Measurements from ENCODE around the gene C1S. TPM values are rescaled to one million over a fixed set of nuclear protein-coding genes. Genes with fewer than 3 reads are reported as not detected.

C1S gene
- total RNA-seq, 1 experiment from 2014 or later = 4.1 TPM

DNA sequence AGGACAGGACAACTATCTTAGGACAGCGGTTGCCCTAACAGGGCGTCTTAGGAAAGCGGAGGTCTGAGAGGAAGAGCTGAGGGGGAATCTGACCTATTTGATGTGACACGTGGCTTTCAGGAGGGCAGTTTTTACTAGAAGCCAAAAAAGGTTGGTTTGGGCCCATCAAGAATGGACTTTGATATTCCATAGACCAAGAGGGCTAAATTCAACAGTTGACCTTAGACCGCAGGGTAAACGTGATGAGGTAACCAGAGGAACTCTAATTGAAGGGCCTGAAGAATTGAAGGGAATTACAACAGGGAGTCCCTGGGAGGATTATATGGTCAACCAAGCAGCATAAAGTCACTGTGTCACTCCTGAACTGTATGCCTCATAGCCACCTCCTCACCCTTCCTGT is 11.5 kb downstream of the C1S start:
- no peak for DNase-seq (ENCODE audit: low spot score)
- in situ Hi-C loops (cut with HindIII; ENCODE audit: low sequenced_read_pairs) = no loop called here

- in situ Hi-C loops (cut with HindIII; ENCODE audit: low sequenced_read_pairs) = no loop called here
Measured at GRCh38 chr12:7072554-7072953, 12.0 kb downstream of the C1S start.

GRCh38 chr12:7073946-7074345 is 13.4 kb downstream of the C1S start:
- in situ Hi-C loops (cut with HindIII; ENCODE audit: low sequenced_read_pairs) = no loop called here
- no peak for DNase-seq (ENCODE audit: low spot score)

More at GRCh38 chr12:7072554-7072953, 12.0 kb downstream of the C1S start:
- DNase-seq (ENCODE audit: low spot score) = no peak

DNA sequence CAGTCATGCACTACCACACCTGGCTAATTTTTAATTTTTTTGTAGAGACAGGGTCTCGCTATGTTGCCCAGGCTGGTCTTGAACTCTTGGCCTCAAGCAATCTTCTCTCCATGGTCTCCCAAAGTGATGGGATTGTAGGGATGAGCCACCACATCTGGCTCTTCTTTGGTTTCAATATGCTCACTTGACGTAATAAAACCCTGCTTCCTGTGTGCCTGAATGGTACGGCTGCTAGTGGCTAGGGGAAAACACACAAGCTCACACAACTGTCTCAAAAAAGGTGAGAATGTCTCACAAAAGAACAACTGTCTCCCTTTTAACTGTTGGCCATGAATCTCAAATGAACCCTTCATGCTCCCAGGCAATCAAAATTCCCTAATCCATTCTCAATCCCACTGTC is 15.0 kb downstream of the C1S start:
- in situ Hi-C loops (cut with HindIII; ENCODE audit: low sequenced_read_pairs) = no loop called here
- no peak for DNase-seq (ENCODE audit: low spot score)

GRCh38 chr12:7075939-7076338 is 15.4 kb downstream of the C1S start:
- in situ Hi-C loops (cut with HindIII; ENCODE audit: low sequenced_read_pairs) = no loop called here

GRCh38 chr12:7076493-7076892 is 16.0 kb downstream of the C1S start:
- no peak for DNase-seq (ENCODE audit: low spot score)
- in situ Hi-C loops (cut with HindIII; ENCODE audit: low sequenced_read_pairs) = no loop called here

More at GRCh38 chr12:7075939-7076338, 15.4 kb downstream of the C1S start:
- DNase-seq (ENCODE audit: low spot score) = no peak

DNA sequence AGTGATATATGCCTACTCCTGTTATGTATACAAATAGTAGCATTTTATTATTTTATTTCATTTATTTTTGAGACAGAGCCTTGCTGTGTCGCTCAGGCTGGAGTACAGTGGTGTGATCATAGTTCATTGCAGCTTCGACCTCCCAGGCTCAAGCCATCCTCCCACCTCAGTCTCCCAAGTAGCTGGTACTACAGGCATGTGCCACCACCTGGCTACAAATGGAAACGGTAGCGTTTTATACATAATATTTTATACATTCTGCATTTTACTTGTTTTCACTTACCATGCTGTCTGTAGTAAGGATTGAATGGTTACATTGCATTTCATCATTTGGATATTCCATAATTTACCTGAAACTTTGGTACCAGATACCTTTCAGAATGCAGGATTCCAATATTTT is 17.6 kb downstream of the C1S start:
- DNase-seq (ENCODE audit: low spot score) = no peak
- in situ Hi-C loops (cut with HindIII; ENCODE audit: low sequenced_read_pairs) = no loop called here

DNA sequence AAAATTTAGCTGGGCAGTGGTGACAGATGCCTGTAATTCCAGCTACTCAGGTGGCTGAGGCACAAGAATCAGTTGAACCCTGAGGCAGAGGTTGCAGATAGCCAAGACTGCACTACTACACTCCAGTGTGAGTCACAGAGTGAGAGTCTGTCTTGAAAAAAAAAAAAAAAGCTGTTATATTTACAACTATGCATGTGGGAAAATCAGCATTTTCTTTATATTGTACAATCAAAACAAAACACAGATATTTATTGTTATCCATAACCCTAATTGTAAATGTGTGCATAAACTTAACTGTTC is 19.3 kb downstream of the C1S start:
- no peak for DNase-seq (ENCODE audit: low spot score)
- in situ Hi-C loops (cut with HindIII; ENCODE audit: low sequenced_read_pairs) = no loop called here

DNA sequence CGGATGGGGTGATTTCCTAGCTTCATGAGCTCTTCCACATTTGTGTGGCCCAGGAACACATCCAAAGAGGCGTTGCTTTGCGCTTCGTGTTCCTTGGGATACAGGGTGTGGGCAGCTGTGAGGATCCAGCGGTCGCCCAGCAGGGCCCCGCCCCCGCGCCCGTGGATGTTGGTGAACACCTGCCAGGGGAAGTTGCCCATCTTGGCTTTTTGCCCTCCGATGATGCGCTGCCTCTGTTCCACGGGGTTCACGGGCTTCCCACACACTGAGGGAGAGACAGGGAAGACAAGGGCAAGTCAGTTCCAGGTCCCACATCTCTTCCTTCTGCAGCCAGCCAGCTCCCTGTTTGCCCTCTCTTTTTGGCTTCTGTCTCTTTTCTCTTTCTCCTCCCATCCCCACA is 20.5 kb downstream of the C1S start:
- no peak for DNase-seq (ENCODE audit: low spot score)
- in situ Hi-C loops (cut with HindIII; ENCODE audit: low sequenced_read_pairs) = no loop called here

DNA sequence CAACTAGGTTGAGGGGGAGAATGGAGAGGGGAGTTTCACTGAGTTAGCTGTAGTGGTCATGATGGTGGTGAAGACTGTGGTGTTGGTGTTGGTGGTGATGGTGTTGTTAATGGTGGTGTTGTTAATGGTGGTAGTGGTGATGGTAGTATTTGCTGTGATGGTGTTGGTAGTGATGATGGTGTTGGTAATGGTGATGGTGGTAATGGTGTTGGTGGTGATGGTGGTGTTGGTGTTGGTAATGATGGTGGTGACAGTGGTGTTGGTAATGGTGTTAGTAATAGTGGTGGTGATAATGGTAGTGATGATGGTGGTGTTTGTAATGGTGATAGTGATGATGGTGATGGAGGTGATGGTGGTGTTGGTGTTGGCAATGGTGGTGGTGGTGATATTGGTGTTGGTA is 22.6 kb downstream of the C1S start:
- in situ Hi-C loops (cut with HindIII; ENCODE audit: low sequenced_read_pairs) = no loop called here

GRCh38 chr12:7089196-7089871 is 28.8 kb downstream of the C1S start:
- in situ Hi-C loops (cut with HindIII; ENCODE audit: low sequenced_read_pairs) = no loop called here
- no peak for DNase-seq (ENCODE audit: low spot score)

More for the DNA sequence above, 22.6 kb downstream of the C1S start:
- no peak for DNase-seq (ENCODE audit: low spot score)

DNA sequence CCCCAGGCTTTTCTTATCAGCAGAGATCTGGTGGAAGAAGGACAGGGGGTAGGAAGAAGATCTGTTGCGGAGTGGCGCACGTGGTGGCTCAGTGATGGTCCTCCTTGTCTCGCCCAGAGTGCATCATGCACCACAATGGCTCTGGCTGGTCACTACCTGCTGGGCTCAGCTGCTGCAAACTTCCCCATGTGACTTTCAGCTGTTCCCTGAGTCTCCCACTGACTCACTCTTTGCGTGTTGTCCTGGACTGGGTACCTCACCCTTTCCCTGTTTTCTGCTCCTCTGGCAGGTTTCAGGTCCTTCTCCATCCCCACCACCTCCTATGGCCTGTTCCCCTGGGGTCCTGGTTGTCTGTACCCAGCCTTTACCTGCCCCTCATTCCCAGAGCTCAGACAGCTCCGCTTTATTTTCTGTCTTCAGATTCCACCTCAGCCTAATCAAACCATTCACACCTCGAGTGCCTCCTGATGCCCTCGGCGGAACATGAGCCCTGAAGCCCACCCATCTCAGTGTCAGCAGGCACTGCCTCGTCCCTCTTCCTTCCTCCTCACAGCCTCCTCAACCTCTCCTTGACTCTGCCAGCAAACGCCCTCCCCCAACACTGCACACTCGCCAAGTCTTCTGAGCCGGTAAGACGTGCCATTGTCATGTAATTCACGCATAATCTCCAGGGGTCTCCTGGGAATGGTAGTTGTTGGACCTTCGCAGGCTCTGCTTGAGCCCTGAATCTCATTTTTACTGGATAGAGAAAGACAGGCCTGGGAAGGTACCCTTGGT is 29.9 kb downstream of the C1S start:
- DNase-seq (ENCODE audit: low spot score) = no peak
- in situ Hi-C loops (cut with HindIII; ENCODE audit: low sequenced_read_pairs) = no loop called here

- in situ Hi-C loops (cut with HindIII; ENCODE audit: low sequenced_read_pairs) = no loop called here
- DNase-seq (ENCODE audit: low spot score) = no peak
Measured at GRCh38 chr12:7091171-7091570, 30.7 kb downstream of the C1S start.

DNA sequence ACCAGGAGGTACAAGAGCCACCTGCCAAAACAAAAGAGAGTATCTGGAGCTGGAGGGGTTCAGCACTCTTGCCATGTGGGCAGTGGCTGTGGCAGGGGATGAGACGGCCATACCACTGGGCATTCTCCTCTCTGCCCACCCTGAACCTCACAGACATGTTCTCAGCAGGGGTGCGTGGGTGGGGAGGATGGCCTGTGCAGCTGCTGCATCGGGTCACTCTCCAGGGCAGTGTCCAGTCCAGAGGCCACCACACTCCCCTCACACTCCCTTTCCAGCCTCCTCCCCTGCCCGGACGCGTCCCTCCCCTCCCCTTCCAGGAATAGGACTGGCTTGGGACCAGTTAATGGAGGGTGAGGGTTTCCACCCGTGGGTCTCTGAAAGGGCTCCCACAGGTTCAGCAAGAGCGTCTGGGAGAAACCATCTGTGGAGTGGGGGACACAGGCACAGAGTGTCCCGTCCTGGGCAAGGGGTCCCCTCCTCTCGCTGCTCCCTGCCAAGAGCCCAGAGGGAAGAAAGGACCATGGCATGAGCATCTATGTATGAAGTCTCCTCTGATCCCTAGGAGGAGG is 31.2 kb downstream of the C1S start:
- DNase-seq (ENCODE audit: low spot score) = no peak
- in situ Hi-C loops (cut with HindIII; ENCODE audit: low sequenced_read_pairs) = no loop called here

DNA sequence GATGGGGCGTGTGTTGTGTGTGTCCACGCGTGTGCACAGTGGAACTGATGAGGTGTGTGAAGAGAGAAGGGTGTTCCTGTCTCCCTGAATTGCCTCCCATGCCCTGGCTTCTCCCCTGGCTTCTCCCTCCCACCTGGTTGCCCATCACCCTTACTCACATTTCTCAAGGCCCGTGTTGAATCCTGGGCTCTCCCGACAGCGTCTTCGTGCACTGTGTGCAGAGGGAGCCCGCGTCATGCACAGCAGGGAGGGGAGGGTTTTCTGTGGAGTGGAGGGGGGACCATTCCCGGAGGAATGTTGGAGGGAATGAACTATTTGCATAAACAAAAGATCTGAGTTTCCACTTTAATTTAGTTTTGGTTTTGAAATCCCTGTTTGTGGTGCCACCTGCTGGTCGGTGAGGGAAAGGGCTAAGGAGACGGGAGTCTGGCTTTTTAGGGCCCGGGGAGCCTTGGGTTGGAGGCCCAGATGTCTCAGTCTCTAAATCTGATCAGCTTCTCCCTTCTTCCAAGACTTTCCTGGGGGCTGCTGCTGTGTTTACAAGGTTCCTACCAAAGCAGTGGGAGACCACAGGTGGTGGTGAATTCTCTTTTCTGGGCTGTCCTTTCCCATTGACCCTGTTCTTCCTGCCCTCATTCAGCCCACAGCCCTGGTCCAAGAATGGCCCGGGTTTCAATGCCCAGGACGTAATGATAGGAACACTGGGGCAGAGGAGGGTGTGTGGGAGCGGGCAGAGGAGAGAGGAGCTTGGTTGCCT is 31.9 kb downstream of the C1S start, which contains the start of gene C1R:
TSS of gene C1R (minus strand) at position 217 of the 757 bp plus-strand sequence. CDS start at position 160, 57 bp downstream.
- in situ Hi-C loops (cut with HindIII; ENCODE audit: low sequenced_read_pairs) = no loop called here
- DNase-seq (ENCODE audit: low spot score) = peak; percentile 72

DNA sequence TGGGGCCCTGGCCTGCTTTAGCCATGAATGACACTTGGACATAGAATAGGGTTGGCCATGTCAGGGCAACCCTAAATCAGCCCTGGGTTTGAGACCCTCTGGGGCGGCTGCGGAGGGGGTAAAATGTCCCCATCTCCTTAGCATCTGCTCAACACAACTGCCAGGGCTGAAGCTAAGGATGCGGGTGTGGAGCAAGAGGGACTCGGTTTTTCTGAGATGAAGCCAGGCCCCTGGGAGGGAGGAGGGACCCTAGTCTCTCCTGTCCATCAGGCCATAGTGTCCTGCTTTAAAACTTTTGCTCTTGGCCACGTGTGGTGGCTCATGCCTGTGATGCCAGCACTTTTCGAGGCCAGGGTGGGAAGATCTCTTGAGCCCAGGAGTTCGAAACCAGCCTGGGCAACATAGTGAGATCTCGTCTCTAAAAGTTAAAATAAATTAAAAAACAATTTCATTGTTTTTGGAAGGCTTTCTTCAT is 32.5 kb downstream of the C1S start:
- no peak for DNase-seq (ENCODE audit: low spot score)
- in situ Hi-C loops (cut with HindIII; ENCODE audit: low sequenced_read_pairs) = no loop called here

- in situ Hi-C loops (cut with HindIII; ENCODE audit: low sequenced_read_pairs) = no loop called here
- no peak for DNase-seq (ENCODE audit: low spot score)
Measured at GRCh38 chr12:7093486-7093885, 33.0 kb downstream of the C1S start.

DNA sequence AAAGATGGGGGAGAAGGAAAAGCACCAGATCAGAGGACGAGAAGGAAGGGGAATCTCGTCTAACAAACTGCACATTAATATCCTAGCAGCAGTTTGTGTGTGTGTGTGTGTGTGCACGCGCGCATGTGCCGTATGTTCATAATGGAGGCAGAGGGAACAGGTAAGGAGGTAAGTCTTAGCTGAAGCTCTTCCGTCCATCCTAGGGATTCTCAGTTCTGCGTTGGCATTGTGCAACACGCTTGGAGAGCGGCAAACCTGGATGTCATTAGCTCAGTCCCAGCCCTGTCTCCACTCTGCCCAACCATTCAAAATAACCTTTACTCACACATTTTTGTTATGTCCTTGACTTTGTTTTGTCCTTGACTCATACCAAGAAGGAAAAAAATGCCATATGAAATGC is 33.4 kb downstream of the C1S start:
- in situ Hi-C loops (cut with HindIII; ENCODE audit: low sequenced_read_pairs) = no loop called here
- no peak for DNase-seq (ENCODE audit: low spot score)

GRCh38 chr12:7096006-7096932 is 35.8 kb downstream of the C1S start:
- no peak for DNase-seq (ENCODE audit: low spot score)

More at GRCh38 chr12:7096006-7096932, 35.8 kb downstream of the C1S start:
- in situ Hi-C loops (cut with HindIII; ENCODE audit: low sequenced_read_pairs) = no loop called here
